ENCODE measurements around the gene TFAP2D.

GRCh38 chr6:50681213-50681824 is 32.0 kb upstream of the TFAP2D start:
- TF ChIP-seq EZH2 (IDR thresholded peaks at IDR 0.05; ENCODE audit: borderline replicate concordance, low read length) (no peak), CTCF (IDR thresholded peaks at IDR 0.05; ENCODE audit: low read length) (no peak)

Data from OCI-LY1 (cell line).